HepG2 (cell line): ENCODE measurements around the gene CDC34. TPM values are rescaled to one million over a fixed set of nuclear protein-coding genes. Genes with fewer than 3 reads are reported as not detected.

ENCODE experiments used
- AKNA ChIP-seq: sonication (generic); formaldehyde crosslinking; IDR thresholded peaks from 2 replicates; pipeline ENCODE4 v1.4.0; 2020; ENCODE audit warnings: missing genetic modification reagents, borderline replicate concordance
- ATF7 ChIP-seq, 2 experiments: fragments of 450-650 bp in 1 of 2; sonication (generic) in 1 of 2; formaldehyde crosslinking in 1 of 2; IDR thresholded peaks; 2 replicates each; pipeline versions ENCODE4 v1.4.0 to v1.6.1; 2016 to 2020; ENCODE audit warnings: antibody characterized with exemption in 1 of 2, mild to moderate bottlenecking in 1 of 2, missing genetic modification reagents in 1 of 2
- BATF2 ChIP-seq: sonication (generic); formaldehyde crosslinking; IDR thresholded peaks from 2 replicates; pipeline ENCODE4 v1.8.0; 2022; ENCODE audit warnings: mild to moderate bottlenecking, missing genetic modification reagents, moderate library complexity
- E2F2 ChIP-seq: sonication (generic); formaldehyde crosslinking; IDR thresholded peaks from 2 replicates; pipeline ENCODE4 v1.4.0; 2020; ENCODE audit warnings: missing genetic modification reagents, borderline replicate concordance
- JUNB ChIP-seq: sonication (generic); formaldehyde crosslinking; IDR thresholded peaks from 2 replicates; pipeline ENCODE4 v1.8.0; 2022; ENCODE audit warnings: missing genetic modification reagents, mild to moderate bottlenecking, borderline replicate concordance
- KLF12 ChIP-seq: sonication (generic); formaldehyde crosslinking; IDR thresholded peaks from 2 replicates; pipeline ENCODE4 v1.4.0; 2020; ENCODE audit warnings: missing genetic modification reagents, borderline replicate concordance
- MXI1 ChIP-seq: IDR thresholded peaks from 3 replicates; pipeline ENCODE4 v1.6.1; 2012; ENCODE audit warnings: low read depth, low read length, inconsistent platforms, borderline replicate concordance
- MYPOP ChIP-seq: sonication (generic); formaldehyde crosslinking; IDR thresholded peaks from 2 replicates; pipeline ENCODE4 v1.8.1; 2023; ENCODE audit warnings: mild to moderate bottlenecking, moderate library complexity, missing genetic modification reagents
- SYNCRIP ChIP-seq: fragments of 200-400 bp; formaldehyde crosslinking; IDR thresholded peaks from 2 replicates; pipeline ENCODE4 v1.6.1; 2018; ENCODE audit warnings: mild to moderate bottlenecking, low read depth, low read length; ENCODE audit not compliant: insufficient read depth
- YEATS2 ChIP-seq: sonication (generic); formaldehyde crosslinking; IDR thresholded peaks from 2 replicates; pipeline ENCODE4 v1.4.0; 2020; ENCODE audit warnings: missing genetic modification reagents, borderline replicate concordance
- ZMAT3 ChIP-seq: sonication (generic); formaldehyde crosslinking; conservative IDR thresholded peaks from 2 replicates; pipeline ENCODE4 v1.7.0; 2021; ENCODE audit warnings: missing genetic modification reagents
- ZMYM3 ChIP-seq: sonication (generic); formaldehyde crosslinking; IDR thresholded peaks from 2 replicates; pipeline ENCODE4 v1.5.1; 2020; ENCODE audit warnings: mild to moderate bottlenecking, missing genetic modification reagents
- ZNF737 ChIP-seq: sonication (generic); formaldehyde crosslinking; IDR thresholded peaks from 2 replicates; pipeline ENCODE4 v1.5.0; 2020; ENCODE audit warnings: missing genetic modification reagents, mild to moderate bottlenecking, borderline replicate concordance
- polyA plus RNA-seq, 8 experiments: library from polyadenylated mRNA; depleted of rRNA in 3 of 8; stranded (reverse) in 7 of 8; unstranded in 1 of 8; fragments of >200 nt; fragmentation: Illumina TruSeq in 4 of 8; extraction: Trizol in 4 of 8; gene quantifications; 2 replicates each; pipeline versions ENCODE4 v1.2.1 to v1.2.3, GENCODE V29; 2011 to 2016; ENCODE audit warnings: low read depth in 4 of 8, missing spikeins in 1 of 8, mixed read lengths in 1 of 8; ENCODE audit not compliant: insufficient read depth in 1 of 8
- total RNA-seq, 5 experiments: library from RNA; depleted of rRNA; stranded (reverse); fragments of >200 nt; fragmentation: Illumina TruSeq; extraction: Trizol; gene quantifications; 2 replicates each; pipeline ENCODE4 v1.2.3, GENCODE V29; 2016; ENCODE audit warnings: low read depth in 1 of 5

The CDC34 gene
- total and polyA plus RNA-seq, 2 of the 13 experiments (the other 11 are each of a cell fraction or from before 2014, with no cell fraction given), result 138 to 150 TPM

GRCh38 chr19:591099-591958 lies 59.8 kb downstream of the CDC34 start (continued):
- TF ChIP-seq BATF2 (no peak), AKNA (CRISPR knock-in tag) (peak; percentile 79), MXI1 (peak; percentile 34; the same call in 1 of the 3 replicates), YEATS2 (0 out of 2 replicates have a peak, but pooled peaks have one; percentile 24), SYNCRIP (no peak), ZNF737 (CRISPR knock-in tag) (no peak), KLF12 (peak; percentile 76; the same call in 1 of the 2 replicates), ZMYM3 (no peak), ZMAT3 (CRISPR knock-in tag) (0 out of 2 replicates have a peak, but pooled peaks have one; percentile 54), E2F2 (CRISPR knock-in tag) (peak; percentile 83; the same call in 1 of the 2 replicates), MYPOP (peak; percentile 41; the same call in 1 of the 2 replicates), ATF7 (IDR thresholded peaks at IDR 0.05) (no peak), ATF7 (CRISPR knock-in tag; IDR thresholded peaks at IDR 0.05) (no peak), JUNB (peak; percentile 59)
